ENCODE data around the gene TAS2R38. TPM values are rescaled to one million over a fixed set of nuclear protein-coding genes. Genes with fewer than 3 reads are reported as not detected.

TAS2R38 gene
- total RNA-seq, 1 experiment from 2014 or later, result not detected

GRCh38 chr7:141975806-141976523 lies 2.4 kb upstream of the TAS2R38 start:
- Mint-ChIP-seq H3K4me1 (ENCODE audit: low read depth, unreplicated experiment) (peaks cover 6% of the 10 kb centered on the region), H3K27me3 (ENCODE audit: insufficient read depth, unreplicated experiment) (no peaks in the 10 kb centered on the region), H3K9me3 (ENCODE audit: unreplicated experiment) (no peaks in the 10 kb centered on the region), H3K36me3 (ENCODE audit: insufficient read depth, unreplicated experiment) (no peaks in the 10 kb centered on the region), H3K4me3 (ENCODE audit: unreplicated experiment) (peak overlapping the region; percentile 59), H3K27ac (ENCODE audit: unreplicated experiment) (peak overlapping the region; percentile 42)
- H3K36me3 ChIP-seq (ENCODE audit: control insufficient read depth, insufficient read depth, low read length), result no peaks in the 10 kb centered on the region
- peak; percentile 85 to 90 for DNase-seq
- intact Hi-C loops (cut with micrococcal nuclease; ENCODE audit: unreplicated experiment), result loop anchor here (1.0 to 5.0 kb wide), 6 partner anchors 48 to 327 kb away; no protein-coding TSS in a partner anchor
- H3K4me3 ChIP-seq (ENCODE audit: low read depth, low read length), result peak overlapping the region; percentile 18; the same call in 1 of the 2 replicates
- TF ChIP-seq, protein P1, sequence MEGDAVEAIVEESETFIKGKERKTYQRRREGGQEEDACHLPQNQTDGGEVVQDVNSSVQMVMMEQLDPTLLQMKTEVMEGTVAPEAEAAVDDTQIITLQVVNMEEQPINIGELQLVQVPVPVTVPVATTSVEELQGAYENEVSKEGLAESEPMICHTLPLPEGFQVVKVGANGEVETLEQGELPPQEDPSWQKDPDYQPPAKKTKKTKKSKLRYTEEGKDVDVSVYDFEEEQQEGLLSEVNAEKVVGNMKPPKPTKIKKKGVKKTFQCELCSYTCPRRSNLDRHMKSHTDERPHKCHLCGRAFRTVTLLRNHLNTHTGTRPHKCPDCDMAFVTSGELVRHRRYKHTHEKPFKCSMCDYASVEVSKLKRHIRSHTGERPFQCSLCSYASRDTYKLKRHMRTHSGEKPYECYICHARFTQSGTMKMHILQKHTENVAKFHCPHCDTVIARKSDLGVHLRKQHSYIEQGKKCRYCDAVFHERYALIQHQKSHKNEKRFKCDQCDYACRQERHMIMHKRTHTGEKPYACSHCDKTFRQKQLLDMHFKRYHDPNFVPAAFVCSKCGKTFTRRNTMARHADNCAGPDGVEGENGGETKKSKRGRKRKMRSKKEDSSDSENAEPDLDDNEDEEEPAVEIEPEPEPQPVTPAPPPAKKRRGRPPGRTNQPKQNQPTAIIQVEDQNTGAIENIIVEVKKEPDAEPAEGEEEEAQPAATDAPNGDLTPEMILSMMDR (IDR thresholded peaks at IDR 0.05; ENCODE audit: insufficient read depth in 1 of 2, low read depth in 1 of 2, low read length in 1 of 2, severe bottlenecking in 1 of 2, unreplicated experiment in 1 of 2), result peak; percentile 89 to 93
- H3K27me3 ChIP-seq (replicated peaks; ENCODE audit: control insufficient read depth, insufficient read depth, low read length), result no peaks in the 10 kb centered on the region
- H3K9me3 ChIP-seq, result no peaks in the 10 kb centered on the region
- no peaks in the 10 kb centered on the region for H3K4me1 ChIP-seq
- ChIA-PET POLR2A (interaction anchor here (0.6 kb wide), 1 partner anchor 210 kb away, joined by 3 read pairs; no protein-coding TSS in a partner anchor), CTCF (interaction anchor here (0.5 to 2.3 kb wide), 18 partner anchors 23 to 327 kb away, joined by 3 to 15 read pairs (median 6); no protein-coding TSS in a partner anchor)
- no TSS peak for BruUV-seq (replicated peaks)

GRCh38 chr7:141974831-141975230 lies 1.3 kb upstream of the TAS2R38 start:
- H3K27ac Mint-ChIP-seq (ENCODE audit: unreplicated experiment), result no peak overlapping the region
- no TSS peak for BruUV-seq (replicated peaks)
- H3K9me3 Mint-ChIP-seq (ENCODE audit: unreplicated experiment), result no peaks in the 10 kb centered on the region
- intact Hi-C loops (cut with micrococcal nuclease; ENCODE audit: unreplicated experiment), result loop anchor here (1.0 to 5.0 kb wide), 4 partner anchors 49 to 328 kb away; no protein-coding TSS in a partner anchor
- TF ChIP-seq, protein P1 (IDR thresholded peaks at IDR 0.05; ENCODE audit: insufficient read depth in 1 of 2, low read depth in 1 of 2, low read length in 1 of 2, severe bottlenecking in 1 of 2, unreplicated experiment in 1 of 2), result peak; percentile 65 to 67
- H3K27me3 Mint-ChIP-seq (ENCODE audit: insufficient read depth, unreplicated experiment), result no peaks in the 10 kb centered on the region
- ChIA-PET POLR2A (no interaction called here), CTCF (interaction anchor here (0.6 to 2.3 kb wide), 15 partner anchors 36 to 345 kb away, joined by 3 to 11 read pairs (median 4); no protein-coding TSS in a partner anchor)
- Histone ChIP-seq H3K36me3 (ENCODE audit: control insufficient read depth, insufficient read depth, low read length) (no peaks in the 10 kb centered on the region), H3K27me3 (replicated peaks; ENCODE audit: control insufficient read depth, insufficient read depth, low read length) (no peaks in the 10 kb centered on the region), H3K4me1 (no peaks in the 10 kb centered on the region), H3K9me3 (no peaks in the 10 kb centered on the region), H3K4me3 (ENCODE audit: low read depth, low read length) (no peak overlapping the region)
- peak; percentile 44 to 55 for DNase-seq
- H3K36me3 Mint-ChIP-seq (ENCODE audit: insufficient read depth, unreplicated experiment), result no peaks in the 10 kb centered on the region
- no peak overlapping the region for H3K4me3 Mint-ChIP-seq (ENCODE audit: unreplicated experiment)
- H3K4me1 Mint-ChIP-seq (ENCODE audit: low read depth, unreplicated experiment), result peaks cover 6% of the 10 kb centered on the region

GRCh38 chr7:141960687-141961422 lies 12.7 kb downstream of the TAS2R38 start:
- intact Hi-C loops (cut with micrococcal nuclease; ENCODE audit: unreplicated experiment), result no loop called here
- no peak overlapping the region for H3K27ac Mint-ChIP-seq (ENCODE audit: unreplicated experiment)
- H3K27me3 Mint-ChIP-seq (ENCODE audit: insufficient read depth, unreplicated experiment), result peaks cover 9% of the 10 kb centered on the region
- H3K9me3 Mint-ChIP-seq (ENCODE audit: unreplicated experiment), result no peaks in the 10 kb centered on the region
- no peaks in the 10 kb centered on the region for H3K4me1 ChIP-seq
- ChIA-PET CTCF (no interaction called here), POLR2A (no interaction called here)
- TF ChIP-seq, protein P1 (IDR thresholded peaks at IDR 0.05; ENCODE audit: insufficient read depth in 1 of 2, low read depth in 1 of 2, low read length in 1 of 2, severe bottlenecking in 1 of 2, unreplicated experiment in 1 of 2), result no peak
- H3K4me3 Mint-ChIP-seq (ENCODE audit: unreplicated experiment), result no peak overlapping the region
- no peaks in the 10 kb centered on the region for H3K9me3 ChIP-seq
- no peaks in the 10 kb centered on the region for H3K36me3 Mint-ChIP-seq (ENCODE audit: insufficient read depth, unreplicated experiment)
- H3K4me1 Mint-ChIP-seq (ENCODE audit: low read depth, unreplicated experiment), result no peaks in the 10 kb centered on the region
- DNase-seq, result no peak
- no peak overlapping the region for H3K4me3 ChIP-seq (ENCODE audit: low read depth, low read length)
- no peaks in the 10 kb centered on the region for H3K36me3 ChIP-seq (ENCODE audit: control insufficient read depth, insufficient read depth, low read length)
- BruUV-seq (replicated peaks), result no TSS peak
- H3K27me3 ChIP-seq (replicated peaks; ENCODE audit: control insufficient read depth, insufficient read depth, low read length), result no peaks in the 10 kb centered on the region

Measured in Caco-2 (cell line).